Sigmoid colon (tissue), 7 donors: ENCODE data around the gene RAX2. TPM values are rescaled to one million over a fixed set of nuclear protein-coding genes. Genes with fewer than 3 reads are reported as not detected.

Source experiments
- DNase-seq: peaks from one replicate; pipeline ENCODE4 v3.0.0-alpha.2; 2019
- H3K27ac ChIP-seq, 4 donors: fragments of 200-600 bp; sonication (generic); one replicate each; pipeline ENCODE4 v1.5.1; 2016 to 2019; ENCODE audit warnings: mild to moderate bottlenecking in 1 of 4
- H3K27me3 ChIP-seq, 3 donors: fragments of 200-600 bp; sonication (generic); one replicate each; pipeline ENCODE4 v1.5.1; 2019; ENCODE audit warnings: mild to moderate bottlenecking in 1 of 3
- H3K36me3 ChIP-seq, 4 donors: fragments of 200-600 bp; sonication (generic); one replicate each; pipeline ENCODE4 v1.5.1; 2016 to 2019
- H3K4me1 ChIP-seq, 4 donors: fragments of 200-600 bp; sonication (generic); one replicate each; pipeline ENCODE4 v1.5.1; 2017 to 2019
- H3K4me3 ChIP-seq, 4 donors: fragments of 200-600 bp; sonication (generic); one replicate each; pipeline ENCODE4 v1.5.1; 2017 to 2019; ENCODE audit warnings: mild to moderate bottlenecking in 2 of 4, moderate library complexity in 1 of 4
- H3K9me3 ChIP-seq, 4 donors: fragments of 200-600 bp in 3 of 4; sonication (generic) in 3 of 4; one replicate each; pipeline versions ENCODE4 v1.5.1 to v1.6.1; 2013 to 2019
- CTCF ChIP-seq, 4 experiments: fragments of 450-650 bp in 3 of 4; fragments of 200-600 bp in 1 of 4; IDR thresholded peaks; one replicate each; pipeline ENCODE4 v1.5.1; 2016 to 2019; ENCODE audit warnings: antibody characterized with exemption in 4 of 4, mild to moderate bottlenecking in 3 of 4, moderate library complexity in 2 of 4
- EP300 ChIP-seq, 4 donors: sonication (generic); formaldehyde crosslinking; IDR thresholded peaks; one replicate each; pipeline ENCODE4 v1.6.1; 2017; ENCODE audit warnings: antibody characterized with exemption in 4 of 4
- POLR2A ChIP-seq, 2 donors: fragments of 450-650 bp; IDR thresholded peaks; one replicate each; pipeline ENCODE4 v1.6.1; 2016; ENCODE audit warnings: antibody characterized with exemption in 2 of 2, mild to moderate bottlenecking in 2 of 2, moderate library complexity in 2 of 2
- POLR2AphosphoS5 ChIP-seq, 4 donors: sonication (generic); formaldehyde crosslinking; IDR thresholded peaks; one replicate each; pipeline ENCODE4 v1.6.1; 2017; ENCODE audit warnings: antibody characterized with exemption in 4 of 4
- WGBS, 2 donors: extraction: QIAGEN DNeasy Blood & Tissue Kit; methylation state at CpG; one replicate each; pipeline ENCODE4 v1.1.7; 2013; 5-methylcytosine and 5-hydroxymethylcytosine counted together
- intact Hi-C: fragments of 100-400 bp; cut with DNase I; formaldehyde crosslinking; loops from one replicate; pipeline ENCODE4 v1.15.1; 2023
- polyA plus RNA-seq, 3 donors: library from polyadenylated mRNA; stranded (reverse); fragments of 200-250 nt; gene quantifications; one replicate each; pipeline ENCODE4 v1.2.3, GENCODE V29; 2013
- total RNA-seq, 4 donors: library from RNA; depleted of rRNA; stranded (reverse); fragments of >200 nt; gene quantifications; one replicate each; pipeline ENCODE4 v1.1.0, GENCODE V29; 2016
- donor health status: healthy with polysubstance abuse.
- donor health status: Bipolar disorder and iron deficiency.
- donor health status: healthy.

Gene RAX2
- total and polyA plus RNA-seq, 7 donors, result not detected

- no peak for TF ChIP-seq POLR2AphosphoS5 (IDR thresholded peaks at IDR 0.05)
- TF ChIP-seq CTCF (IDR thresholded peaks at IDR 0.05), result no peak
- no peak for TF ChIP-seq EP300 (IDR thresholded peaks at IDR 0.05)
- TF ChIP-seq POLR2A (IDR thresholded peaks at IDR 0.05), result no peak
Observed at GRCh38 chr19:3788996-3789778, 17.2 kb upstream of the RAX2 start.

GRCh38 chr19:3785938-3786824 is 14.2 kb upstream of the RAX2 start, which contains the start of gene MATK:
MATK (minus strand) TSS chr19:3786381; CDS start chr19:3785135, 1,246 bp downstream.
- Histone ChIP-seq H3K27ac (no peak within 1 kb of the TSS), H3K4me1 (peaks cover 0 to 13% (median 5%) of the 10 kb centered on the region in 4 donors), H3K9me3 (peaks cover 12 to 15% (median 13%) of the 10 kb centered on the region in 4 donors), H3K36me3 (no peaks in the 10 kb centered on the region), H3K27me3 (peaks cover 0 to 62% (median 49%) of the 10 kb centered on the region in 3 donors), H3K4me3 (peak within 1 kb of the TSS in 3 of 4 donors; percentile 14 to 17 (median 17))
- DNase-seq, result no peak
- intact Hi-C loops, result no loop called here
- 4 to 8% methylated on average over 101 of the region's 101 CpGs for WGBS, 2 donors
- TF ChIP-seq CTCF (IDR thresholded peaks at IDR 0.05) (no peak), POLR2AphosphoS5 (IDR thresholded peaks at IDR 0.05) (no peak), EP300 (IDR thresholded peaks at IDR 0.05) (no peak), POLR2A (IDR thresholded peaks at IDR 0.05) (no peak)

More at GRCh38 chr19:3788996-3789778, 17.2 kb upstream of the RAX2 start:
- DNase-seq, result no peak
- intact Hi-C loops, result no loop called here
- Histone ChIP-seq H3K4me1 (peaks cover 0 to 13% (median 5%) of the 10 kb centered on the region in 4 donors), H3K36me3 (no peaks in the 10 kb centered on the region), H3K27me3 (peaks cover 0 to 36% (median 26%) of the 10 kb centered on the region in 3 donors), H3K9me3 (no peaks in the 10 kb centered on the region), H3K4me3 (no peak overlapping the region), H3K27ac (no peak overlapping the region)
- WGBS, 2 donors, result 50 to 54% methylated on average over 15 to 16 of the region's 16 CpGs

GRCh38 chr19:3785451-3785937 is 13.5 kb upstream of the RAX2 start:
- TF ChIP-seq POLR2A (IDR thresholded peaks at IDR 0.05), result no peak
- TF ChIP-seq EP300 (IDR thresholded peaks at IDR 0.05), result no peak
- no peak for TF ChIP-seq CTCF (IDR thresholded peaks at IDR 0.05)
- 1 to 4% methylated on average over 47 of the region's 47 CpGs for WGBS, 2 donors
- Histone ChIP-seq H3K4me3 (peak overlapping the region in 3 of 4 donors; percentile 14 to 17 (median 17)), H3K36me3 (no peaks in the 10 kb centered on the region), H3K9me3 (peaks cover 12 to 20% (median 16%) of the 10 kb centered on the region in 4 donors), H3K4me1 (peaks cover 0 to 13% (median 5%) of the 10 kb centered on the region in 4 donors), H3K27me3 (peaks cover 0 to 60% (median 49%) of the 10 kb centered on the region in 3 donors), H3K27ac (no peak overlapping the region)
- DNase-seq, result no peak
- intact Hi-C loops, result no loop called here

GRCh38 chr19:3784607-3785450 is 12.8 kb upstream of the RAX2 start:
- DNase-seq, result no peak
- Histone ChIP-seq H3K4me1 (peaks cover 0 to 13% (median 5%) of the 10 kb centered on the region in 4 donors), H3K4me3 (peak overlapping the region in 1 of 4 donors; percentile 17), H3K27ac (no peak overlapping the region), H3K36me3 (no peaks in the 10 kb centered on the region), H3K27me3 (peaks cover 0 to 55% (median 49%) of the 10 kb centered on the region in 3 donors), H3K9me3 (peaks cover 12 to 20% (median 16%) of the 10 kb centered on the region in 4 donors)
- intact Hi-C loops, result no loop called here
- TF ChIP-seq POLR2A (IDR thresholded peaks at IDR 0.05) (no peak), POLR2AphosphoS5 (IDR thresholded peaks at IDR 0.05) (no peak), EP300 (IDR thresholded peaks at IDR 0.05) (no peak), CTCF (IDR thresholded peaks at IDR 0.05) (no peak)
- 22 to 28% methylated on average over 25 of the region's 25 CpGs for WGBS, 2 donors
